Measurements from ENCODE around the gene EEF1G.

- TF ChIP-seq EP300 (IDR thresholded peaks at IDR 0.05) (no peak), CTCF (IDR thresholded peaks at IDR 0.05) (no peak), POLR2AphosphoS5 (IDR thresholded peaks at IDR 0.05) (no peak)
Observed at GRCh38 chr11:62532096-62532495, 41.6 kb downstream of the EEF1G start.
